Gastroesophageal sphincter (tissue), 4 donors: ENCODE results near the gene MYO6. TPM values are rescaled to one million over a fixed set of nuclear protein-coding genes. Genes with fewer than 3 reads are reported as not detected.

Experiments
- ATAC-seq: fragments of 150-250 bp; one replicate; pipeline ENCODE4 v1.9.1; 2016; ENCODE audit warnings: mild to moderate bottlenecking, moderate library complexity
- H3K27ac ChIP-seq, 4 donors: fragments of 200-600 bp; sonication (generic) in 3 of 4; 1 replicate in 3 of 4; 2 replicates in 1 of 4; pipeline ENCODE4 v1.5.1; 2016 to 2019
- H3K27me3 ChIP-seq: fragments of 200-600 bp; sonication (generic); one replicate; pipeline ENCODE4 v1.5.1; 2019
- H3K36me3 ChIP-seq, 2 donors: fragments of 200-600 bp; sonication (generic); one replicate each; pipeline ENCODE4 v1.5.1; 2019; ENCODE audit warnings: control low read depth in 1 of 2
- H3K4me1 ChIP-seq, 3 donors: fragments of 200-600 bp; sonication (generic); 1 replicate in 2 of 3; 2 replicates in 1 of 3; pipeline ENCODE4 v1.5.1; 2016 to 2019; ENCODE audit warnings: control low read depth in 2 of 3
- H3K4me3 ChIP-seq, 2 donors: fragments of 200-600 bp; sonication (generic); one replicate each; pipeline ENCODE4 v1.5.1; 2019; ENCODE audit warnings: mild to moderate bottlenecking in 1 of 2, moderate library complexity in 1 of 2
- H3K9me3 ChIP-seq, 3 donors: fragments of 200-600 bp; sonication (generic); one replicate each; pipeline ENCODE4 v1.5.1; 2017 to 2019; ENCODE audit warnings: control low read depth in 2 of 3
- EP300 ChIP-seq: sonication (generic); formaldehyde crosslinking; IDR thresholded peaks from one replicate; pipeline ENCODE4 v1.6.1; 2017; ENCODE audit warnings: antibody characterized with exemption, mild to moderate bottlenecking
- POLR2A ChIP-seq, 2 donors: fragments of 450-650 bp; IDR thresholded peaks; one replicate each; pipeline ENCODE4 v1.6.1; 2017; ENCODE audit warnings: antibody characterized with exemption in 2 of 2, mild to moderate bottlenecking in 2 of 2, moderate library complexity in 1 of 2
- POLR2AphosphoS5 ChIP-seq: sonication (generic); formaldehyde crosslinking; IDR thresholded peaks from one replicate; pipeline ENCODE4 v1.6.1; 2017; ENCODE audit warnings: antibody characterized with exemption
- WGBS, 2 donors: methylation state at CpG; one replicate each; pipeline ENCODE4 v1.1.5; 2018; ENCODE audit warnings: low coverage in 1 of 2; 5-methylcytosine and 5-hydroxymethylcytosine counted together
- total RNA-seq, 4 donors: library from RNA; depleted of rRNA; stranded (reverse); fragments of >200 nt; gene quantifications; one replicate each; pipeline ENCODE4 v1.1.0, GENCODE V29; 2016
- TF ChIP-seq, protein P1 (sequence below), 4 experiments: fragments of 200-600 bp in 2 of 4; fragments of 450-650 bp in 2 of 4; sonication (generic) in 1 of 4; IDR thresholded peaks; one replicate each; pipeline ENCODE4 v1.5.1; 2017 to 2019; ENCODE audit warnings: antibody characterized with exemption in 4 of 4, mild to moderate bottlenecking in 2 of 4, moderate library complexity in 2 of 4

The MYO6 gene
- total RNA-seq, 4 donors from 2014 or later = 11.0 to 17.4 (median 12.5) TPM

DNA sequence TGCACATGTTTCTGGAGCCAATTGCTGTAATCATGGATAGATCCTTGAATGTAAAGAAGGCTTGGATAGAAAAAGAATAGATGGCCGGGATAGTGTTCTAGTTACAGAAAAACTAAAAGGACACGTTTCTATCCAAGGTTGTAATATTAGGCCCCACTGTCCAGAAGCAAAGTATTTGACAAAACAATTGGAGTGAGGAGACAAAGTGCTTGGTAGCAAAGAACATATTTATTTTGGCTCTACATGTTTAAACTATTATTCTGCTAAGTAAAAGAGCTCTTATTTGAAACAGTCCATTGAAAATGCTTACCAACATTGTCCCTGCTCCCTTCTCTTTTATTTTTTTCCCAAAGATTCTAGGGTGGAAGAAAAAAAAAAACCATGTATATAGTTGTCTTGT, 94.4 kb downstream of the MYO6 start:
- H3K4me3 ChIP-seq = no peak overlapping the region
- H3K27ac ChIP-seq = no peak overlapping the region
- TF ChIP-seq EP300 (no peak), POLR2AphosphoS5 (no peak), POLR2A (IDR thresholded peaks at IDR 0.05) (no peak)
- TF ChIP-seq, protein P1, sequence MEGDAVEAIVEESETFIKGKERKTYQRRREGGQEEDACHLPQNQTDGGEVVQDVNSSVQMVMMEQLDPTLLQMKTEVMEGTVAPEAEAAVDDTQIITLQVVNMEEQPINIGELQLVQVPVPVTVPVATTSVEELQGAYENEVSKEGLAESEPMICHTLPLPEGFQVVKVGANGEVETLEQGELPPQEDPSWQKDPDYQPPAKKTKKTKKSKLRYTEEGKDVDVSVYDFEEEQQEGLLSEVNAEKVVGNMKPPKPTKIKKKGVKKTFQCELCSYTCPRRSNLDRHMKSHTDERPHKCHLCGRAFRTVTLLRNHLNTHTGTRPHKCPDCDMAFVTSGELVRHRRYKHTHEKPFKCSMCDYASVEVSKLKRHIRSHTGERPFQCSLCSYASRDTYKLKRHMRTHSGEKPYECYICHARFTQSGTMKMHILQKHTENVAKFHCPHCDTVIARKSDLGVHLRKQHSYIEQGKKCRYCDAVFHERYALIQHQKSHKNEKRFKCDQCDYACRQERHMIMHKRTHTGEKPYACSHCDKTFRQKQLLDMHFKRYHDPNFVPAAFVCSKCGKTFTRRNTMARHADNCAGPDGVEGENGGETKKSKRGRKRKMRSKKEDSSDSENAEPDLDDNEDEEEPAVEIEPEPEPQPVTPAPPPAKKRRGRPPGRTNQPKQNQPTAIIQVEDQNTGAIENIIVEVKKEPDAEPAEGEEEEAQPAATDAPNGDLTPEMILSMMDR (IDR thresholded peaks at IDR 0.05) = no peak
- H3K27me3 ChIP-seq = no peaks in the 10 kb centered on the region
- no peaks in the 10 kb centered on the region for H3K4me1 ChIP-seq
- peaks cover 0 to 26% of the 10 kb centered on the region in 2 donors for H3K36me3 ChIP-seq
- H3K9me3 ChIP-seq = no peaks in the 10 kb centered on the region
- WGBS, 2 donors = 58 to 68% methylated on average over 2 of the region's 2 CpGs
- ATAC-seq = no peak

DNA sequence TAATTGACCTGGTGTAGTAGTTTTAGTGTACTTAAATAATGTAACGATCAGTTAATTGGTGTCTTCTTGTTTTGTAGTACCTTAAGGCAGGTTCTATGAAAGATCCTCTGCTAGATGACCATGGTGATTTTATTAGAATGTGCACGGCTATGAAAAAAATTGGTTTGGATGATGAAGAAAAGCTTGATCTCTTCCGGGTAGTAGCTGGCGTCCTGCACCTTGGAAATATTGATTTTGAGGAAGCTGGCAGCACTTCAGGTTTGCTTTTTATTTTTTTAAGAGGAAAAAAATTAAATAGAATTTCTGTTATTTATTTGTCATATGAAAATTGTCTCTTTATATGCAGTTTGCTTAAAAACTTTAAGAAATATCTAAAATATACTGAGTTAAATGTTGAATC, 99.2 kb downstream of the MYO6 start:
- ATAC-seq = no peak
- TF ChIP-seq EP300 = no peak
- TF ChIP-seq POLR2AphosphoS5 = no peak
- TF ChIP-seq POLR2A (IDR thresholded peaks at IDR 0.05) = no peak
- TF ChIP-seq, protein P1 (IDR thresholded peaks at IDR 0.05) = no peak
- Histone ChIP-seq H3K27me3 (no peaks in the 10 kb centered on the region), H3K27ac (no peak overlapping the region), H3K4me3 (no peak overlapping the region), H3K36me3 (no peaks in the 10 kb centered on the region), H3K4me1 (no peaks in the 10 kb centered on the region), H3K9me3 (no peaks in the 10 kb centered on the region)
- WGBS, 2 donors = 91 to 93% methylated on average over 4 of the region's 4 CpGs

DNA sequence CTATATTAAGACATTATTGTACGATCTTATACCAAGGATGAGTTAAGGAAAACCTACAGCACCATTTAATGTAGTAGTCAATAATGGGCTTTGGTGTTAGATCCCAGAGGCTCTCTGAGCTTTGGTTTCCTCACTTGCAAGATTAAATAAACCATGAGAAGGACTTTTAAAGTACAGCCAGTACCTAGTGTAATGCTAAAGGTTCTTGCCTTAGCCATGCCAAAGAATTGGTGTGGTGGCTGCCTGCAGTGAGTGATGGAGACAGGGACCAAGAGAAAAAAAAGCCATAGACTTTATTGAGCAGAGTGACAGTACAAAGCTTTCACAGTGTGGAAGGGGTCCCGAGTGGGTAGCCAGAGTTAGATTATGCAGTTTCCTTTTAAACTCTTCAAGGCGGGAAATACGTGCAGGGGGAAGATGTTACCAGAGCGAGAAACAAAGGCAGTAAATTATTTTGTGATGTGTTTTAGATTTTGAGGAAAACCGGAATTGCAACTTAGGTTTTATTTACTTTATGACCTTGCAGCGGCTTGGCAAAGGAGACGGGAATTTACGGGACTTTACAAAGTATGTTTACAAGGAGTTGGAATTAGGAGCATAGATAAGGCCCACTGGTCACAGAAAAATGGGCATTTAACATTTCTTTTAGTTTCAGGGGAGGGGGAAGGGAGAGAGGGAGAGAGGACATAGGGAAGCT, 100.4 kb downstream of the MYO6 start:
- no peaks in the 10 kb centered on the region for H3K4me1 ChIP-seq
- ATAC-seq = no peak
- H3K27ac ChIP-seq = no peak overlapping the region
- H3K4me3 ChIP-seq = no peak overlapping the region
- 45 to 89% methylated on average over 9 of the region's 9 CpGs for WGBS, 2 donors
- no peaks in the 10 kb centered on the region for H3K36me3 ChIP-seq
- H3K9me3 ChIP-seq = no peaks in the 10 kb centered on the region
- H3K27me3 ChIP-seq = no peaks in the 10 kb centered on the region
- TF ChIP-seq POLR2A (IDR thresholded peaks at IDR 0.05) (no peak), POLR2AphosphoS5 (no peak), EP300 (no peak)
- TF ChIP-seq, protein P1 (IDR thresholded peaks at IDR 0.05) = no peak

DNA sequence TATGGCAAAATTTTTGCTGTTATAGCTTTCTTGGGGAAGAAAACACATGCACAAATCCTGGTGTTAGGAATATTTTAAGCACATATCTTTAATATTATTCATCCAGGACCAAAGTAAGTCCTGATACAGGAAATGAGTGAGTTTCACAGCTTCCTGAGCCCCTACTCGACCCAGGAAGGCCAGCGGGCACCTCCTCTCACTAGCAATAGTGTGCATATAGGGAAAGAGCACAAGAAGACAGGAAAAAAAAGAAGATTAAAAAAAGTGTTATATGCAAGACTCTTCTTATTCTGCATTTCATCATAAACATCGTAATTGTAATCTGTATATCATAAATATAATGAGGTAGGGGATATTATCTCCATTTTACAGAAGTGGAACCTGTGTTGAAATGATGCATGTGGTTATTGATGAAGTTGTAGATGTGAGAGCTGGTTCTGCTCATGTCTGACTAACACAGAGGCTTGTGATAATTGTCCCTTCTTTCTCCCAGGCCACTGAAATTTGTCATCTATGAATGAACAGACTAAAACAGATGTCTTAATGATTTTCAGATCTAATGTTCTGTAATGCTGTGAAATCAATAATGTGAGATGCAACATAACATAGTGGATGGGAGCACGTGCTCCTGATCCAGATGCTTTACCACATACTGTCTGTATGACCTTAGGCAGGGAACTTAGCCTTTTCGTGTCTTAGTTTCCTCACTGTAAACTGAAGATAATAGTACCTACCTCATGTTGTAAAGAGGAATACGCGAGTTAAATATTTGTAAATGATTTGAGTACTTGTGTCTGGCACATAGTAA, 101.2 kb downstream of the MYO6 start:
- H3K9me3 ChIP-seq = no peaks in the 10 kb centered on the region
- TF ChIP-seq, protein P1 (IDR thresholded peaks at IDR 0.05) = no peak
- TF ChIP-seq EP300 = no peak
- TF ChIP-seq POLR2A (IDR thresholded peaks at IDR 0.05) = no peak
- no peak for TF ChIP-seq POLR2AphosphoS5
- H3K27me3 ChIP-seq = no peaks in the 10 kb centered on the region
- no peak for ATAC-seq
- no peak overlapping the region for H3K27ac ChIP-seq
- no peaks in the 10 kb centered on the region for H3K36me3 ChIP-seq
- 74 to 95% methylated on average over 4 to 7 of the region's 7 CpGs for WGBS, 2 donors
- no peak overlapping the region for H3K4me3 ChIP-seq
- no peaks in the 10 kb centered on the region for H3K4me1 ChIP-seq

DNA sequence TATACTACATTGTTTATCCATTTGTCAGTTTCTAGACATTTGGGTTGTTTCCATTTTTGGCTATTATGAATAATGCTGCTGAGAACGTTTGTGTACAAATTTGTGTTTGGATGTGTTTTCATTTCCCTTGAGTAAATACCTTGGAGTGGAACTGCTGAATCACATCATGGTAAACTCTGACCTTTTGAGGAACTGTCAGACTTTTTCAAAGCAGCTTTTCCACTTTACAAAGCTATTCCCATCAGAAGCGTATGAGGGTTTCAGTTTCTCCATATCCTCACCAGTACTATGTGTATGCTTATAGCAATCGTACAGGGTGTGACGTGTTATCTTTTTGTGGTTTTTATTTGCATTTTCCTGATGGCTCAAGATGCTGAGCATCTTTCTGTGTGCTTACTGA, 103.7 kb downstream of the MYO6 start:
- H3K27me3 ChIP-seq = no peaks in the 10 kb centered on the region
- 64 to 72% methylated on average over 4 of the region's 4 CpGs for WGBS, 2 donors
- no peaks in the 10 kb centered on the region for H3K9me3 ChIP-seq
- TF ChIP-seq POLR2A (IDR thresholded peaks at IDR 0.05) = no peak
- TF ChIP-seq POLR2AphosphoS5 = no peak
- TF ChIP-seq, protein P1 (IDR thresholded peaks at IDR 0.05) = no peak
- TF ChIP-seq EP300 = no peak
- no peak overlapping the region for H3K4me3 ChIP-seq
- H3K36me3 ChIP-seq = peaks cover 0 to 20% of the 10 kb centered on the region in 2 donors
- H3K4me1 ChIP-seq = no peaks in the 10 kb centered on the region
- no peak for ATAC-seq
- no peak overlapping the region for H3K27ac ChIP-seq
